HEK293 (cell line): ENCODE results near the gene SLC35A2.

Experiments used
- BCL11B ChIP-seq: fragments of 450-650 bp; formaldehyde crosslinking; IDR thresholded peaks from 2 replicates; pipeline ENCODE4 v1.5.1; 2016; ENCODE audit warnings: low read depth, missing biosample characterization, missing genetic modification characterization
- ELK4 ChIP-seq: IDR thresholded peaks from 2 replicates; pipeline ENCODE4 v1.6.1; 2011; ENCODE audit warnings: mild to moderate bottlenecking, low read depth, low read length, borderline replicate concordance
- GLI2 ChIP-seq: fragments of 450-650 bp; formaldehyde crosslinking; IDR thresholded peaks from 2 replicates; pipeline ENCODE4; 2017; ENCODE audit warnings: missing biosample characterization, missing genetic modification characterization, low read depth, borderline replicate concordance
- HIC1 ChIP-seq: fragments of 450-650 bp; formaldehyde crosslinking; IDR thresholded peaks from 2 replicates; pipeline ENCODE4 v1.5.1; 2016; ENCODE audit warnings: missing biosample characterization, missing genetic modification characterization
- PRDM2 ChIP-seq: fragments of 450-650 bp; formaldehyde crosslinking; IDR thresholded peaks from 2 replicates; pipeline ENCODE4 v1.5.1; 2016; ENCODE audit warnings: missing biosample characterization, missing genetic modification characterization, borderline replicate concordance
- RBAK ChIP-seq: fragments of 450-650 bp; formaldehyde crosslinking; IDR thresholded peaks from 2 replicates; pipeline ENCODE4 v1.5.1; 2016; ENCODE audit warnings: missing biosample characterization, missing genetic modification characterization
- REPIN1 ChIP-seq: fragments of 450-650 bp; formaldehyde crosslinking; IDR thresholded peaks from 2 replicates; pipeline ENCODE4 v1.5.1; 2017; ENCODE audit warnings: missing biosample characterization, missing genetic modification characterization, low read depth
- ZBTB26 ChIP-seq: fragments of 450-650 bp; formaldehyde crosslinking; optimal IDR thresholded peaks from 2 replicates; pipeline ENCODE3; 2016; ENCODE audit warnings: missing biosample characterization, mild to moderate bottlenecking, missing genetic modification characterization
- ZBTB6 ChIP-seq: fragments of 450-650 bp; formaldehyde crosslinking; IDR thresholded peaks from 2 replicates; pipeline ENCODE4 v1.5.1; 2017; ENCODE audit warnings: missing biosample characterization, missing genetic modification characterization
- ZIC2 ChIP-seq: fragments of 450-650 bp; formaldehyde crosslinking; IDR thresholded peaks from 2 replicates; pipeline ENCODE4 v1.5.1; 2016; ENCODE audit warnings: missing biosample characterization, missing genetic modification characterization
- ZNF18 ChIP-seq: fragments of 450-650 bp; formaldehyde crosslinking; IDR thresholded peaks from 2 replicates; pipeline ENCODE4 v1.5.1; 2016; ENCODE audit warnings: missing biosample characterization, missing genetic modification characterization
- ZNF394 ChIP-seq: fragments of 450-650 bp; formaldehyde crosslinking; IDR thresholded peaks from 2 replicates; pipeline ENCODE4 v1.5.1; 2016; ENCODE audit warnings: missing biosample characterization, missing genetic modification characterization, mild to moderate bottlenecking, moderate library complexity, borderline replicate concordance
- ZNF521 ChIP-seq: fragments of 450-650 bp; formaldehyde crosslinking; IDR thresholded peaks from 2 replicates; pipeline ENCODE4 v1.5.1; 2017; ENCODE audit warnings: missing biosample characterization, mild to moderate bottlenecking, missing genetic modification characterization
- ZNF571 ChIP-seq: fragments of 450-650 bp; formaldehyde crosslinking; IDR thresholded peaks from 2 replicates; pipeline ENCODE4 v1.5.0; 2017; ENCODE audit warnings: missing biosample characterization, missing genetic modification characterization
- ZNF600 ChIP-seq: fragments of 450-650 bp; formaldehyde crosslinking; IDR thresholded peaks from 2 replicates; pipeline ENCODE4 v1.5.1; 2016; ENCODE audit warnings: missing biosample characterization, missing genetic modification characterization
- ZNF645 ChIP-seq: fragments of 450-650 bp; formaldehyde crosslinking; IDR thresholded peaks from 2 replicates; pipeline ENCODE4; 2016; ENCODE audit warnings: missing biosample characterization, missing genetic modification characterization
- ZNF670 ChIP-seq: fragments of 450-650 bp; formaldehyde crosslinking; IDR thresholded peaks from 2 replicates; pipeline ENCODE4 v1.5.1; 2016; ENCODE audit warnings: missing biosample characterization, missing genetic modification characterization, low read depth
- ZNF76 ChIP-seq: fragments of 450-650 bp; formaldehyde crosslinking; IDR thresholded peaks from 2 replicates; pipeline ENCODE4; 2016; ENCODE audit warnings: low read depth, missing biosample characterization, missing genetic modification characterization, borderline replicate concordance
- ZNF768 ChIP-seq: fragments of 450-650 bp; formaldehyde crosslinking; IDR thresholded peaks from 2 replicates; pipeline ENCODE4 v1.5.1; 2018; ENCODE audit warnings: missing biosample characterization, mild to moderate bottlenecking, missing genetic modification characterization
- ZNF843 ChIP-seq: fragments of 450-650 bp; formaldehyde crosslinking; IDR thresholded peaks from 2 replicates; pipeline ENCODE4 v1.5.1; 2016; ENCODE audit warnings: missing biosample characterization, missing genetic modification characterization
- ZSCAN30 ChIP-seq: fragments of 450-650 bp; IDR thresholded peaks from 2 replicates; pipeline ENCODE4 v1.5.1; 2018; ENCODE audit warnings: missing biosample characterization, mild to moderate bottlenecking, missing genetic modification characterization, moderate library complexity
- ZSCAN4 ChIP-seq: fragments of 450-650 bp; formaldehyde crosslinking; IDR thresholded peaks from 2 replicates; pipeline ENCODE4 v1.5.1; 2017; ENCODE audit warnings: missing biosample characterization, missing genetic modification characterization
- ZXDB ChIP-seq: fragments of 450-650 bp; formaldehyde crosslinking; IDR thresholded peaks from 2 replicates; pipeline ENCODE4 v1.5.1; 2016; ENCODE audit warnings: missing biosample characterization, missing genetic modification characterization

Gene SLC35A2

GRCh38 chrX:48897625-48898306 is 13.7 kb downstream of the SLC35A2 start, which contains the start of the genes PQBP1 and TIMM17B (continued):
- TF ChIP-seq ELK4 (no peak), ZNF843 (tag by site-specific recombination) (0 out of 2 replicates have a peak, but pooled peaks have one; percentile 4), ZBTB26 (peak; percentile 44), ZSCAN30 (tag by site-specific recombination) (peak; percentile 54; the same call in 1 of the 2 replicates), ZNF645 (tag by site-specific recombination) (no peak), BCL11B (no peak), ZNF670 (tag by site-specific recombination) (no peak), ZNF18 (tag by site-specific recombination) (peak; percentile 55), ZNF394 (tag by site-specific recombination) (peak; percentile 71; the same call in 1 of the 2 replicates), ZSCAN4 (tag by site-specific recombination) (no peak), ZIC2 (tag by site-specific recombination) (no peak), ZXDB (tag by site-specific recombination) (peak; percentile 73), GLI2 (no peak), ZNF768 (tag by site-specific recombination) (no peak), HIC1 (tag by site-specific recombination) (peak; percentile 91; the same call in 1 of the 2 replicates), RBAK (tag by site-specific recombination) (no peak), ZNF521 (tag by site-specific recombination) (no peak), ZNF571 (tag by site-specific recombination) (no peak), ZNF600 (no peak; the same call in 1 of the 2 replicates), REPIN1 (tag by site-specific recombination) (no peak), ZBTB6 (no peak), ZNF76 (tag by site-specific recombination) (peak; percentile 59), PRDM2 (no peak)
